ENCODE data around the gene PFDN6. TPM values are rescaled to one million over a fixed set of nuclear protein-coding genes. Genes with fewer than 3 reads are reported as not detected.

The PFDN6 gene
- total and polyA plus RNA-seq, 9 of the 15 experiments (the other 6 are each of a cell fraction or from before 2014, with no cell fraction given), result 6.8 to 475 (median 216) TPM

DNA sequence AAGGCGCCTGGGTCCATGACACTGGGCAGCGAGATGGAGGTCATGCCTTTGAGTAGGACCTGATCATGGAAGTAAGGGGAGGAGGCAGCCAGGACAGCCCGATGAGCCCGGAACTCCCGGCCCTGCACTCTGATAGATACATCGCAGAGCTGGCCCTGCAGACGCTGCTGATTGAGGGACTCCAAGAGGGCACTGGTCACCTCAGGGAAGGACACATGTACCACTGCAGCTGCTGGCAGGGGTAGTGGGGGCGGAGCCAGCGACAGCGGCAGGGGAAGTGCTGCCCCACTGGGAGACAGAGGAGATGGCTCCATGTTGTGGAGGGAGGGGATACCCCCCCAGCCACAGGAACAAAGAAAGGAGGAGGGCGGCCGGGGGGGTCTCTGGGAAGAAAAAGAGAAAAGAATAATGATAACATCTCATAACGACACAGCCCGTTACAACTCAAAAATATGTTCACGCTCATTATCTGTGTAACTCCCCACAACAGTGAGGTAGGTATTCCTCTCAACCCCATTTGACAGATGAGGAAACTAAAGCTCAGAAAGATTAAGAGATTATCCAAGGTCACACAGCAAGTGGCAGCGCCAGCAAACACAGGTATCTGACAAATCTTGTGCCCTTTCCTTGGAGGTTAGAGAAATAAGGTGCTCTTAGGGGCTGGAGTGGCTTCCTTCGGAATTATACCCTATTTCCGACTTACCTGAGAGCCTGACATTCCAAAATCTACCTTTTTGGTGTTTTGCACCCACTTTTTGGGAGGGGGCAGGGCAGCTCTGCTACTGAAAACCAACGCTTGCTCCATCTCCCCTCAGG, 27.4 kb downstream of the PFDN6 start (continued):
- TF ChIP-seq PRDM10 (IDR thresholded peaks at IDR 0.05; ENCODE audit: partially characterized antibody), result peak; percentile 25
- no peak for TF ChIP-seq RUNX1 (IDR thresholded peaks at IDR 0.05; ENCODE audit: low read depth)
- TF ChIP-seq PHF20 (IDR thresholded peaks at IDR 0.05; ENCODE audit: partially characterized antibody), result no peak
- no peak for TF ChIP-seq HDAC8 (tag; IDR thresholded peaks at IDR 0.05)
- peak; percentile 84 for TF ChIP-seq GATA2 (CRISPR knock-in tag; IDR thresholded peaks at IDR 0.05)
- peak; percentile 88 for TF ChIP-seq BCOR (IDR thresholded peaks at IDR 0.05)
- no peak for TF ChIP-seq TAF1 (IDR thresholded peaks at IDR 0.05; ENCODE audit: control insufficient read depth, extremely low read depth, insufficient read depth, low read length, severe bottlenecking)
- TF ChIP-seq, protein P1, sequence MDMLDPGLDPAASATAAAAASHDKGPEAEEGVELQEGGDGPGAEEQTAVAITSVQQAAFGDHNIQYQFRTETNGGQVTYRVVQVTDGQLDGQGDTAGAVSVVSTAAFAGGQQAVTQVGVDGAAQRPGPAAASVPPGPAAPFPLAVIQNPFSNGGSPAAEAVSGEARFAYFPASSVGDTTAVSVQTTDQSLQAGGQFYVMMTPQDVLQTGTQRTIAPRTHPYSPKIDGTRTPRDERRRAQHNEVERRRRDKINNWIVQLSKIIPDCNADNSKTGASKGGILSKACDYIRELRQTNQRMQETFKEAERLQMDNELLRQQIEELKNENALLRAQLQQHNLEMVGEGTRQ (CRISPR knock-in tag; IDR thresholded peaks at IDR 0.05), result no peak
- no peak for TF ChIP-seq NR4A1 (CRISPR knock-in tag; IDR thresholded peaks at IDR 0.05)
- TF ChIP-seq NR4A1 (tag; IDR thresholded peaks at IDR 0.05), result no peak

Data from K562 (cell line).